Stimulated activated CD4-positive, alpha-beta T cell treated with anti-CD3 and anti-CD28 coated beads, Interleukin-2, amount 100 ng/mL, for 48 hours (primary cell): Measurements from ENCODE around the gene EAF2.
A peak's percentile ranks its signal among the peaks of the same experiment; 100 is the strongest.
"Not testable (repeated sequence)": the region's sequence is repeated elsewhere in the genome, so short reads cannot be mapped to it uniquely, and the experiment has no call there.

Experiments
- DNase-seq, 2 donors: peaks; one replicate each; pipeline ENCODE4 v3.0.0-alpha.2; 2020

Gene EAF2

GRCh38 chr3:121834671-121835464 lies at the start of gene EAF2, which contains the start of gene IQCB1:
Gene EAF2, plus strand, starts transcription at chr3:121835209. Its CDS starts 77 bp downstream, at chr3:121835286.
Gene IQCB1, minus strand, starts transcription at chr3:121835060. Its CDS starts 6,100 bp downstream, at chr3:121828960.
- DNase-seq, result peak; percentile 92 to 94

DNA sequence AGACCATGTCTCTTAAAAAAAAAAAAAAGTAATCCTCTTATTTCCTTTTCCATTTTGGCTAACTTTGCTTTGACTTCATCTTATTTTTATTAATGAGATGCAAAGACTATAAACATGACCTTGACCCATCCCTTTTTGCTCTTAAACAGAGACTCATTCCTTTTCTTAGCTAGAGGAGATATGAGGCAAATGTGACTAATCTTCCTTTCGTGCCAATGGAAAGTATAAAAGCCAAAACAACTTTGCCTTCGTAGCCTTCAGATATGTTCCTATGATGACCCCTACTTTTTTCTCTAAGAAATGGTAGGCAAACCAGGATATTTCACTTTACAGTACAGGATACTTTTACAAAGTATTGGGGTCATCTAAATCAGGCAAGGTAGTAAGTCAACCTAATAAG lies 48.5 kb upstream of the EAF2 start:
- DNase-seq, result no peak

- DNase-seq, result no peak
These were observed 41.9 kb upstream of the EAF2 start for GRCh38 chr3:121793078-121793477.

GRCh38 chr3:121794264-121794983 lies 40.6 kb upstream of the EAF2 start:
- no peak for DNase-seq

GRCh38 chr3:121796970-121797369 lies 38.0 kb upstream of the EAF2 start:
- DNase-seq, result no peak

DNA sequence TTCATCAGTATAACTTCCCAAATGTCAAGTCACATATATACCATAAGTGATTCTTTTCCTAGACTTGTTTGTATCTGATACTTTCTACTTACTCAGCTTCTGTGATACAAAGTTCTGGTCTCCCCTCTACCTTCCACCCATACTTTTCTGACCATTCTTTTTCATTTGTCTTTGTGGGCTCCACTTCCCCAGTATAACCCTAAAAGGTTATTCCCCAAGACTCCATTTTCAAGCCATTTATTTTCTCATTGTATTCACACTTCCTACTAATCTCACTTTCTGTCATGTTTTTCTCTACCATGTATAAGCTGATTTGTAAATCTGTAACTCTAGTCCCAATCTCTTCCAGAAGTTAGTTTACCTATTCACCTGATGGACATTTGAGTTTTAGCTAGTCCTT lies 34.1 kb upstream of the EAF2 start:
- no peak for DNase-seq

GRCh38 chr3:121803771-121804320 lies 31.2 kb upstream of the EAF2 start:
- no peak for DNase-seq

DNA sequence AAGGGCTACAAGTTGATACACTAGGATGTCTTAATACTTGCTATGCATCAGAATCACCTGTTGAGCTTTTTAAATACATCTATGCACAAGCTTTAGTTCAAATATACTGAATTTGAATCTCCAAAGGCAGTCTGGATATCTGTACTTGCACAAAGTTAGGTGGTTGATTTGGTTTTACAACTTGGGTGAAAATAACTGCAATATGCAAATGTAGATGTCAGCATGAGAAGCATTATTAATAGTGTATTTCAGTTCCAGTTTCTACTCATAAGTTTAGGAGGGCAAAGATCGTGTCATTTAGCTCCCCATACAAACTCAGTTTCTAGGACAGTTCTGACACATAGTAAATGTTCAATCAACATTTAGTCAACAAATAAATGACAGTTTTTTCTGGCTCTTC lies 25.8 kb upstream of the EAF2 start:
- DNase-seq, result no peak

DNA sequence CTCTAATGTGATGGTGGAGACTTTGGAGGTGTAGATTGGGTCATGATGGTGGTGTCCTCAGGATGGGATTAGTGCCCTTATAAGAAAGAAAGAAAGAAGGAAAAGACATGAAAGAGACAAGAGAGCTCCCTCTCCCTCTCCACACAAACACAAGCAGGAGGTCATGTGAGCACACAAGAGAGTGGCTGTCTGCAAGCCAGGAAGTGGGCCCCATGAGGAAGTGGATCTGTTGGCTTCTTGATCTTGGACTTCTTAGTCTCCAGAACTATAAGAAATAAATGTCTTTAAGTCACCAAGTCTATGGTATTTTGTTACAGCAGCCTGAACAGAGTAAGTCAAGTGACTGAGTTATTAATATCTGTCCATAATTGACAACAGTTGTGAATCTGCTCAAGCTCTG lies 17.3 kb upstream of the EAF2 start:
- DNase-seq, result no peak

DNA sequence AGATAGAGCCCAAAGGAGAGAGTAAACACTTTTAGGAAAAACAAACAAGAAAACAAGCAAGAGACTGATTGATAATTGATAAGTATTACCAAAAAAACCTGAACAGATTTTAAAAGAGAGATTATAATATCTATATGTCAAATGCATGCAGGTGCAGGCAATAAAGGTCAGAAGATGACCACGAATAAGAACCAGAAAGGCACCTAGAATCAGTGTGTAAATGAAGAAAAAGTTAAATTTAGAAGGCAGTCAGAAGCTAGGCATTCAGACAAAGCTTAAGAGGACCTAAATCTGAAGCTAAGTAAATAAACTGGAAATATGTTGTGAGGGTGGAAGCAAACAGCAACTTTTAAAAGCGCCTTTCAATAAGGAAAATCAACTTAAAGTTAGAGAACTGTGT lies 16.4 kb upstream of the EAF2 start:
- no peak for DNase-seq

DNA sequence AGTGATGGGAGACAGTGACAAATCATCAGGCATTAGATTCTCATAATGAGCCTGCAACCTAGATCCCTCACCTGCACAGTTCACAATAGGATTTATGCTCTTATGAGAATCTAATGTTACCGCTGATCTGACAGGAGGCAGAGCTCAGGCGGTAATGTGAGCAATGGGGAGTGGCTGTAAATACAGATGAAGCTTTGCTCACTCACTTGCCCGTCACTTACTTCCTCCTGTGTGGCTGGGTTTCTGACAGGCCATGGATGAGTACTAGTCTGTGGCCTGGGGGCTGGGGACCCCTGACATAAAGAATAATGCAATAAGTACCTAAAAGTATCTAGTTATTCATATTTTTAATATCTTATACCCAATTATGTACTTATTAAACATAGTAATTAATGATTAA lies 15.8 kb upstream of the EAF2 start:
- no peak for DNase-seq

DNA sequence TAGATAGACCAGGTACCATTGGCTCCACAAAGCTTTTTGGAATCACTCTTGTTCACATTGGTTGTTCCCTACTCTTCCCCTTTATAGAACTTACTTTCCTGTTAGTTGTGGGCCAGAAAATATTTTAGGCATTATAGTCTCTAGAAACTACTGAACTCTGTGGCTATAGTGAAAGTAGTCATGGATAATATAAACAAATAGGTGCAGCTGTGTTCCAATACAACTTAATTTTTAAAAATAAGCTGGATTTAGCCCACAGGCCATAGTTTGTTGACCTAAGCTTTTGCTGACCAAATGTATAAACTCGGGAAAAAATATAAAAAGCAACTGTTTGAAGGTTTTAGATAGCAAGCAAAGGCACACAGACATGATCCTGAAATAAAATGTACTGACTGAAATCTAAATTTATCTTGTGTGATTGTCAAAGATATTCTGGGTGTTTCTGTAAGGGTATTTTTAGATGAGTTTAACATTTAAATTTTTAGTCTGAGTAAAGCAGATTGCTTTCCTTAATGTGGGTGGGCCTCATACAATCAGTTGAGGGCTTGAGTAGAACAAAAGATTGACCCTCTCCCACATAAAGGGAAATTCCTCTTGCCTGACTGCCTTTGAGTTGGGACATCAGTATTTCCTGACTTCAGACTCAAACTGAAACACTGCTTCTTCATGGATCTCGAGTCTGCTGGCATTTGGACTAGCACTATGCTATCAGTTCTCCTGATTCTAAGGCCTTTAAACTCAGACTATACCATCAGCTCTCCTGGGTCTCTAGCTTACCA lies 13.4 kb upstream of the EAF2 start:
- no peak for DNase-seq

GRCh38 chr3:121822973-121823372 lies 12.0 kb upstream of the EAF2 start:
- DNase-seq, result no peak

DNA sequence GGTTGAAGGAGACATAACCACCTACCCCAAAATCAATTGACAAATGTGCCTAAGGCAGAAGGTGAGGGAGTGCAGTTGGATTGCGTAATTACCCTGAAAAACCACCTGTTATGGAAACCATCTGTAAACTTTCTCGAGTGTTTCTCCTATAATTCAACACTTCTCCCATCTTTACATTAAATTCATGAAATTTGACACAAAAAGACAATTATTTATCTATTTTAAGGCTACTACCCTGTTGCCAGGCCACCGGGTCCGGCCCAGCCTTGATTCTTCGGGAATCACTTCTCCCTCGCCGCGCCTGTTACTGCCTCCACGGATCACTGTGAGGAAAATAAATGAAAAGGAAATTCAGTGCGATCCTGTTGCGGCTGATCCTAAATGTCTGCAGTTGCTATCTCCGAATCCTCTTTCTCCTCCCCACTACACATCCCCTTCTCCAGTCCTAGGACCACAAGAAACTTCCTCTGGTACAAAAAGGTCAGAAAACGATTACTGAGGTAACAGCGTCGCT lies 795 bp upstream of the EAF2 start:
- peak in 1 of 2 donors; percentile 6 for DNase-seq

GRCh38 chr3:121835465-121835801 lies 424 bp downstream of the EAF2 start:
- DNase-seq, result no peak

GRCh38 chr3:121836064-121836463 lies 1.1 kb downstream of the EAF2 start:
- DNase-seq, result no peak

DNA sequence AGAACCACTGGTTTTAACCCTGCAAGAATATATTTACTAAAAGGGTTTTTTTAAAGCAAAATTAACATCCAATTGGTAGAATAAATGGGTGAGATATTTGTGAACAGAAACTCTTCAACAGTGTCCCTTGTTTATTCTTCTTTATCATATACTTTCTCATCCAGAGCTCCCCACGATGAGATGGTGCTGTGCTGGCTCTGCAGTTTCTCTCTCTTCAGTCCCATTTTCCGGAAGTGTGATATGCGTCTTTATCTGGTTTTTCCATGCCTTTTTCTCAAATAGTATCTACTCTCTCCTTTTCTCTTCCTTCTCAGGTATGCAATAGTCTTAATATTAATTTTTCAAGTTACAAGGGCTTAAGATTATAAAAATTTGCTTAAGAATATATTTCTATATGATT lies 1.5 kb downstream of the EAF2 start:
- no peak for DNase-seq

GRCh38 chr3:121839962-121840361 lies 5.0 kb downstream of the EAF2 start:
- no peak for DNase-seq

GRCh38 chr3:121844892-121845291 lies 9.9 kb downstream of the EAF2 start:
- DNase-seq, result no peak

GRCh38 chr3:121852256-121852655 lies 17.2 kb downstream of the EAF2 start:
- no peak for DNase-seq

DNA sequence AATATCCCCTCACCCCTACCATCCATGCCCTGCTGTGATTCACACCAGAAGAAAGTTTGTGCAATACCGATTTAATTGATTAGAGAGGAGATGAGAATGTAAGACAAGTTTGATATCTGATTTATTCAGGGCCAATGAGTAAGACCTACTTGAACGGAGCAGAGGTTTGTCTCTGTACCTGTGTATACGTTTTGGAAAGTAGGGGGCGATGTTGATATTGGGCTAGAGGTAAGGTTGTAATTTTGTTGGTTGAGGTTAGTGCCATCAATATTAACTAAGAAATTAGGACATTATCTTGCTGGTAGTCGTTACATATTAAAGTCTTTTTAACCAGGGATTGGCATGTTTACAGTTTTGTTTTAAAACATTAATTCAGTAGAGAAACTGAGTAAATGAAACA lies 20.5 kb downstream of the EAF2 start:
- DNase-seq, result no peak

DNA sequence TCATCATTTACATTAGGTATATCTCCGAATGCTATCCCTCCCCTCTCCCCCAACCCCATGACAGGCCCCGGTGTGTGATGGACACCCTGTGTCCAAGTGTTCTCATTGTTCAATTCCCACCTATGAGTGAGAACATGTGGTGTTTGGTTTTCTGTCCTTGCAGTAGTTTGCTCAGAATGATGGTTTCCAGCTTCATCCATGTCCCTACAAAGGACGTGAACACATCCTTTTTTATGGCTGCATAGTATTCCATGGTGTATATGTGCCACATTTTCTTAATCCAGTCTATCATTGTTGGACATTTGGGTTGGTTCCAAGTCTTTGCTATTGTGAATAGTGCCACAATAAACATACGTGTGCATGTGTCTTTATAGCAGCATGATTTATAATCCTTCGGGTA lies 22.8 kb downstream of the EAF2 start:
- DNase-seq, result not testable (repeated sequence)

DNA sequence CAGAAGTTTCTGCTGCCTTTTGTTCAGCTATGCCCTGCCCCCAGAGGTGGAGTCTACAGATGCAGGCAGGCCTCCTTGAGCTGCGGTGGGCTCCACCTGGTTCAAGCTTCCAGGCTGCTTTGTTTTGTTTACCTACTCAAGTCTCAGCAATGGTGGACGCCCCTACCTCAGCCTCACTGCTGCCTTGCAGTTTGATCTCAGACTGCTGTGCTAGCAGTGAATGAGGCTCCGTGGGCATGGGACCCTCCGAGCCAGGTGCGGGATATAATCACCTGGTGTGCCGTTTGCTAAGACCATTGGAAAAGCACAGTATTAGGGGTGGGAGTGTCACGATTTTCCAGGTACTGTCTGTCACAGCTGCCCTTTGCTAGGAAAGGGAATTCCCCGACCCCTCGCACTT lies 28.2 kb downstream of the EAF2 start:
- DNase-seq, result not testable (repeated sequence)
